NCI-H774 (cell line): ENCODE measurements around the gene STYK1.
"Not testable (repeated sequence)": the region's sequence is repeated elsewhere in the genome, so short reads cannot be mapped to it uniquely, and the experiment has no call there.

Experiments used
- DNase-seq: peaks from one replicate; lab custom pipeline; 2025; lab: John Stamatoyannopoulos, UW

STYK1 gene

DNA sequence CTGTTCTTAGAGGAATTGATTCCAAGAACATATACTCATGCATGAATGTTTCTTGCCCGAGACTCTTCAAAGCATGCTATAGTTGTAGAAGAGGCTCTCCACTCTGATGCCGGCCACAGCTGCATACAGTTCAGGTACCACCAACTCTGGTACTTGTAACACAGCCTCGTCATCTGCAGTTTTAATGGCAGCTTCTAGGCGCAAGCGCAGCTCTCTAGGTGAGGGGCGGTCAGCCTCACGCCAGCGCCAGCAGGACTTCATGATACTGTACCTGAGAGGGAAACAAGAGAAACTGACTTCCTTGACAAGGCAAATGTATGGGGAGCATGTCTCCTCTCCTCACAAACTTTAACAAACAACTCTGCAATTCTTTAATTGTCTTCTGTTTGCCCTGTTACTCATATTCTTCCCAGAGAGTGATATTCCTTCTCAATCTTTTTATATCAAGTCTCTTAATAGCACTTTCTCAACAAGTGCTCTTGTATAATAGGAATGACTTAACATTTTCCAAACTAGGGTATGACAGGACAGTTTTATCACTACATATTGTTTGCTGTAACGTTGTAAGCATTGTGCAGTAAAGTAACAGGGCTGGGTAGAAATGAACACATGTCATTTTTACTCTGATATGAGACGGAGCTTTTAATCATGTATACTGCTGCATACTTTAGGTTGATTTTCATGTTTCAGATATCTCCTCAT lies 53.6 kb downstream of the STYK1 start:
- no peak for DNase-seq

DNA sequence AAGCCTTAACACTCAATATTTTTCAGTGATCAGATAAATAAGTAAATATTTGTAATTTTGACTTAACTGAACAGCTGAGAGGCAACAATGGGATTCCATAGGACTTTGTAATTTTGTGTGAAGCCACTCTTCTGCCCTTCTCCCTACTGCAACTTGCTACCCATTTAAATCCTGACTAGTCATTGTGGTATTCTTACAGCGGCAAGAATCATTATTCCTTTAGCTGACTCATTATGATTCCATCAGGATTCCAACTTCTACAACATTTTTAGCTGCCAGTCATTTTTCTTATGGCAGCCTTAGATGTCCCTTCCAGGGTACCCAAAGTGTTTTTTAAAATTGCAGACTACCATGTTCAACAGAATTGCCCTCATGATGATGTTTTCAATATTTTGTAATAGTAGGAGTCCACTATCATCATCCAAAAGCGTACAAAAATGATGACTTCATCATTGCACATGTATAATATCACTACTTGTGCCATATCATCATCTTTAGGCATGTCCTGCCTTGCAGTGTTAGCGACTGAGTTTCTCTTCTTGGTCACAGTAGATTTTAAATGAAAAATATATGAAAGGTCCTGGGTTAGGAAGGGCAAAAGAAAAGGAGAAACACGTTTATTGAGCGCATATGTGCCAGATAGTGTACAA lies 55.4 kb downstream of the STYK1 start:
- DNase-seq: no peak

- no peak for DNase-seq
Observed at GRCh38 chr12:10617863-10618262, 56.0 kb downstream of the STYK1 start.

GRCh38 chr12:10615532-10615931 lies 58.3 kb downstream of the STYK1 start:
- no peak for DNase-seq

DNA sequence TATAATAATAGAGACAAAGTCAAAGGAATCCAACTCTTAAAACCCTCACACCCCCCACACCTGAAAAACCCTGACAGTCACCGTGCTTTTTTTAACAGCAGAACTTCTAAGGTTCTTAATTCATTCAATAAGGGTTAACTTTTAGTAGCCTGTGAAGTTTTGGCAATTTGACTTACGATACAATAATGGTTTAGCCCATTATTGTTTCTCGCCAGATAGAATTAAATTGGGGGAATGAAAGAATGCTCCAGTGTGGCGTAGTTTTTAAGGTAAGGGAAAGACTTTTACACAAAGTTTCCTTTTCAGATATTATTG lies 59.8 kb downstream of the STYK1 start:
- DNase-seq: no peak

DNA sequence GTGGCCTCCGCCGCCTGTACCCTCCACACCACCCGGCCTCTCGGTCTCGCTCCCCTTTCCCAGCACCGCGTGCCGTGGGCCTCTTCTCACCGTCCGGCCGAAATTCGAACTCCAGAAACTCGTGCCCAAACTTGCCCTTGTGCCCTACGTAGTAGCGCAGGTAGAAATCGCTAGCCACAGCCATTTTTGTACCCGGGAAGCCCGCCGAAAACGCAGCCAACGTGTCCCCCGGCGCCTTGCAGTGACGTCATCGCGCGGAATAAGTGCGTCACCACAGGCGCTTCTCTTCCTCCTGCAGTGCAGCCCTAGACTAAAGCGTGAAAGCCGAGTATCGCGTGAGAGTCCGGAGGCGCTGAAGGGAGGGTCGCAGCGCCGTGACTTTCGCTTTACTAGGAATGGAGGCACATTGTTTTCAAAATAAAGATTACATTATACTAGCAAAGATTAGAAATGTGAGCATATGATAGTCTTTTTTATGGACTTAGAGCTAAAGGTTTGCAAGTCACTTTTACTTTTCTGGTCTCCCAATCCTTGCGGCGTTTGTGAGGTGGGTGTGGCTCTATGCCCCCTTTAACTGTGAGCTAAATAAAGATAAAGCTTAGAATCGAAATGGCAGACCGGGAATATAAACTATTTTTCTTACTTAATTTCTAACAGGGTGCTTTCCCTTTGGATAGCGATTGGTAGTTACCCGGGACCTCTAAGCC lies 60.4 kb downstream of the STYK1 start, which contains the start of gene MAGOHB:
MAGOHB (minus strand) TSS at position 261 of the 707 bp plus-strand sequence; CDS start at position 184, 77 bp downstream.
- DNase-seq: peak; percentile 94

DNA sequence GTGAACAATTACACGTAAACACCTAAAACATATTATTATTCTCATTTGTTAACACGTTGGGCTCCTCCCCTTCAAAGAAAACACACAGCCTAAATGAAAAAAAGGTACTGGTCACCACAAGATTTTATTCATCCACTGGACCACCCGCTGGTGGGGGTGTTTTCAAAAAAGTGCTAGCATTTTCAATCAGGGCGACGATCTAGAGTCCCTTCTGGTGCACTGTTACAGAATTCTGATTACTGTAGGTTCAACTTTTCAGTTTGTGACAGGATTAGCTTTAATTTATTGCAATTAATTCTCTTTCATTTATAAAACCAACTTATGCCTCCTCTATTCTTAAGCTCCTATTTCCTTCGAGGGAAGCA lies 60.9 kb downstream of the STYK1 start:
- no peak for DNase-seq

DNA sequence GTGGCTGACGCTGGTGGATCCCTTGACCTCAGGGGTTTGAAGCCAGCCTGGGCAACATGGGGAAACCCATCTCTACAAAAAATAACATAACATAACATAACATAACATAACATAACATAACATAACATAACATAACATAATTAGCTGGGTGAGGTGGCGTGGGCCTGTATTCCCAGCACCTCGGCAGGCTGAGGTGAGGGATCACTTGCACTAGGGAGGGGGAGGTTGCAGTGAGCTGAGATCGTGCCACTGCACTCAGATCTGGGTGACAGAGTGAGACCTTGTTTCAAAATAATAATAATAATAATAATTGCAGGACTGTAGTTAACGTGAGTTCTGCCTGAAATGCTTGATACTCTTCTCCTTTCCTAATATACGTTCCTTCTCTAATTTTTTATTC lies 61.7 kb downstream of the STYK1 start:
- DNase-seq: no peak

DNA sequence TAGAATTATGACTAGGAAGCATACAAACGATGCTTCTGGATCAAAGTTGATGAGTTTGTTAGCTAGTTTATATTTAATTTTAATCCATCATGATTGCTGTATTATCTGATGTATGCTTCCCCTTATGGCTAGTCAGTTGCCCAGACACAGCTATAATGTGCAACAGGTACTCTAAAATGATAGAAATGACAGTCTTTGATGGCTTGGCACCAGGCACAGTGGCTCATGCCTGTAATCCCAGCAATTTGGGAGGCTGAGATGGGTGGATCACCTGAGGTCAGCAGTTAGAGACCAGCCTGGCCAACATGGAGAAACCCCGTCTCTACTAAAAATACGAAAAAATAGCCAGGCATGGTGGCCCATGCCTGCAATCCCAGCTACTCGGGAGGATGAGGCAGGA lies 62.6 kb downstream of the STYK1 start:
- not testable (repeated sequence) for DNase-seq

DNA sequence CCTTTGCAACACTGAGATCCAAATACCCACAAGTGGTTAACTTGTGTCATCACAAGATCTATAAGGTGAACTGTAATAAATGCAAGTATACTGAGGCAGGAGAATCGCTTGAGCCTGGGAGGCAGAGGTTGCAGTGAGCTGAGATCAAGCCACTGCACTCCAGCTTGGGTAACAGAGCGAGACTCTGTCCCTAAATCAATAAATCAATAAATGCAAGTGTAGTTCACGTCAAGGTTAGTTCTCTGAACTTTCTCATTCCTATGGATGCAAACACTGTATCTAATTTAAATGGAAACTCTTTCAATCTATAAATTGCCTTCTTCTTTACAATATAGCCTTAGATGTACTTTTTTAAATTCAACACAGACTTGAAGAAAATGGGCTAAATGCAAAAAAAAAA lies 63.7 kb downstream of the STYK1 start:
- DNase-seq: no peak

DNA sequence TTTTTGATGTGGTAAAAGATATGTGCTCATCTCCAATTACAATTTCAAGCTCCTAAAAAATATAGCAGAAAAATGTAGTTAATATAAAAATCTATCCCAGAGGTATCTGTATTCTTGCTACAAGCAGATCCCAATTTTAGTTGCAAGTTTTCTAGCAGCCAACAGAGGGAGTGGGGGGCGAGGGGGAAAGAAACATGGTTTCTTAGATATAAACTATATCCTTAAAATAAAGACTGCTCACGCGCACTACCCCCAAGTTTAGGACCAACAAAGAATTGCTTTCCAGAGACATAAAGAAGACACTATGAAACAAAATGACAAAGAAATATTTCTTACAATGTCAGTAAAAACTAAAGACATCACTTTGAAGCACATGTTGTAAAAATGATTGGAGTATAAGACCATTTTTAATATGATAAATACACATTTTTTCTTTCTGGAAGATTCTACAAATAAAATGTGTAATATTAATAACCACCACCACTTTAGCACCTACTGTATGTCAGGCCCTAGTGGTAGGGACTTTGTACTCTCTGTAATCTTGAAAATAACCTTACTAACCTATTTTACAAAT lies 65.9 kb downstream of the STYK1 start:
- DNase-seq: no peak

GRCh38 chr12:10601860-10602259 lies 72.0 kb downstream of the STYK1 start:
- no peak for DNase-seq

- DNase-seq: no peak
Observed at GRCh38 chr12:10600988-10601387, 72.9 kb downstream of the STYK1 start.

DNA sequence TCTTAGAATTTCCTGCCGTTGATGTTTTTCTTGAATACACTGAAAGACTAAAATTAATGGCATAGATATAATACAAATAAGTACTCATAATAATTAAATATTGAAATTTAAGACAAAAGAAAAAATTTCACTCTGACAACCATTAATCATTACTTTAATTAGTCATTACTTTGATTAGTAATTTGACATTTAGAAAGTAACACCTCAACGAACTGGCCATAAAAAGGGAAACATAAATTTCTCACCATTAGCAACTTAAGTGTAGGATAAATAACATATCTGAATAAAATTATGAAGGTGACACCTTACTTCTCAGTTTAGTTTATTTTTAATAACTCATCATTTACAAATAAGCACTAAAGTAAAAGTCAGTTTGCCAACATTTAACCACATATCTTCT lies 78.0 kb downstream of the STYK1 start:
- no peak for DNase-seq

- no peak for DNase-seq
Observed at GRCh38 chr12:10590966-10591365, 82.9 kb downstream of the STYK1 start.

DNA sequence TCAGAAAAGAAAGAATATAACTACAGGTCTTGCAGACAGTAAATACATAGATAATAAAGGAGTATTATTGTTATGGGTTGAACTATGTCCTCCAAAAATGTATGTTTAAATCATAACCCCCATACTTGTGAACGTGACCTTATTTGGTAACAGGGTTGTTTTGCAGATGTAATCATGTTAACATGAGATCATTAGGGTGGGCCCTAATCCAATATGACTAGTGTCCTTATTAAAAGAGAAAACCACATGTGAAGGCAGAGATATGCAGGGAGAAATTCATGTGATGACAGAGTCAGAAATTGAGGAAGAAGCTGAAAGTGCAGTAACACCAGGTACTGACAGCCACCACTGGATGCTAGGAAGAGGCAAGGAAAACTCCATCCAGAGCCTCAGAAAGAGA lies 89.4 kb downstream of the STYK1 start:
- no peak for DNase-seq

GRCh38 chr12:10582704-10583103 lies 91.1 kb downstream of the STYK1 start:
- no peak for DNase-seq

DNA sequence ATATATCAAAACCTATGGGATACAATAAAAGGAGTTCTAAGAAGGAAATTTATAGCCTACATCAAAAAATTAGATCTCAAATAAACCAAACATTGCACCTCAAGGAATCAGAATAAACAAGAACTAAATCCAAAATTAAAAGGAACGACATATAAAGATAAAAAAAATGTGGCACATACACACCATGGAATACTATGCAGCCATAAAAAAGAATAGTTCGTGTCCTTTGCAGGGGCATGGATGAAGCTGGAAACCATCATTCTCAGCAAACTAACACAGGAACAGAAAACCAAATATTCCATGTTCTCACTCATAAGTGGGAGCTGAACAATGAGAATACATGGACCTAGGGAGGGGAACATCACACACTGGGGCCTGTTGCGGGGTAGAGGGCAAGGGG lies 91.7 kb downstream of the STYK1 start:
- not testable (repeated sequence) for DNase-seq

- peak; percentile 7 for DNase-seq
Observed at GRCh38 chr12:10574307-10574706, 99.5 kb downstream of the STYK1 start.

DNA sequence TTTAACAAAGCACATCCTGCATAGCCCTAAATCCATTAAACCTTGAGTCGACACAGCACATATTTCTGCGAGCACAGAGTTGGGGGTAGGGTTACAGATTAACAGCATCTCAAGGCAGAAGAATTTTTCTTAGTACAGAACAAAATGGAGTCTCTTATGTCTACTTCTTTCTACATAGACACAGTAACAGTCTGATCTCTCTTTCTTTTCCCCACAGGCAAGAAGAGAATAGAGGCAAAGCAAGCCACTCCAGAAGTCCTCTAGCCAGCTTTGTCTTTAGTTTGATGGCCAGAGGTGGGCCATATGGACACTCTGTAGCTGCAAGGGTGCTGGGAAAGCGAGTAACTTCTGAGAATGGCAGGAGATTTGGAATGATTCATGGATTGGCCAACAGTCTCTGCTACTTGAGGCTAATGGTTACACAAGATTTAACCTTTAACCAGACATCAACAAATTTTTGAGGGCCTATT lies 101.8 kb downstream of the STYK1 start:
- not testable (repeated sequence) for DNase-seq

GRCh38 chr12:10571141-10571540 lies 102.7 kb downstream of the STYK1 start:
- DNase-seq: no peak
